Osteocyte (in vitro differentiated cells): ENCODE measurements around the gene NLE1. TPM values are rescaled to one million over a fixed set of nuclear protein-coding genes. Genes with fewer than 3 reads are reported as not detected.

Experiments
- DNase-seq: peaks from one replicate; pipeline ENCODE4 v3.0.0; 2021; ENCODE audit warnings: mixed read lengths; ENCODE audit not compliant: unreplicated experiment; ENCODE audit errors: extremely low spot score
- H3K27ac Mint-ChIP-seq: one replicate; pipeline ENCODE4 v1.8.0; 2021; ENCODE audit warnings: mild to moderate bottlenecking, mixed read lengths; ENCODE audit not compliant: unreplicated experiment
- H3K27me3 Mint-ChIP-seq: one replicate; pipeline ENCODE4 v1.8.0; 2021; ENCODE audit warnings: mixed read lengths; ENCODE audit not compliant: unreplicated experiment
- H3K36me3 Mint-ChIP-seq: one replicate; pipeline ENCODE4 v1.8.0; 2021; ENCODE audit warnings: mixed read lengths; ENCODE audit not compliant: unreplicated experiment
- H3K4me1 Mint-ChIP-seq: one replicate; pipeline ENCODE4 v1.8.0; 2021; ENCODE audit warnings: mixed read lengths; ENCODE audit not compliant: unreplicated experiment
- H3K4me3 Mint-ChIP-seq: one replicate; pipeline ENCODE4 v1.8.0; 2021; ENCODE audit warnings: mild to moderate bottlenecking, moderate library complexity, mixed read lengths; ENCODE audit not compliant: unreplicated experiment
- H3K9me3 Mint-ChIP-seq: one replicate; pipeline ENCODE4 v1.8.0; 2021; ENCODE audit warnings: mixed read lengths; ENCODE audit not compliant: unreplicated experiment
- total RNA-seq: library from RNA; stranded (reverse); gene quantifications from 2 replicates; pipeline ENCODE4 v1.2.1, GENCODE V29; 2021
- TF ChIP-seq, protein P1 (sequence below): fragments of 200-600 bp; sonication (generic); IDR thresholded peaks from 2 replicates; pipeline ENCODE4 v1.5.0; 2021; ENCODE audit warnings: antibody characterized with exemption, mild to moderate bottlenecking, moderate library complexity

The NLE1 gene
- total RNA-seq, 1 donor from 2014 or later = 10.7 TPM

DNA sequence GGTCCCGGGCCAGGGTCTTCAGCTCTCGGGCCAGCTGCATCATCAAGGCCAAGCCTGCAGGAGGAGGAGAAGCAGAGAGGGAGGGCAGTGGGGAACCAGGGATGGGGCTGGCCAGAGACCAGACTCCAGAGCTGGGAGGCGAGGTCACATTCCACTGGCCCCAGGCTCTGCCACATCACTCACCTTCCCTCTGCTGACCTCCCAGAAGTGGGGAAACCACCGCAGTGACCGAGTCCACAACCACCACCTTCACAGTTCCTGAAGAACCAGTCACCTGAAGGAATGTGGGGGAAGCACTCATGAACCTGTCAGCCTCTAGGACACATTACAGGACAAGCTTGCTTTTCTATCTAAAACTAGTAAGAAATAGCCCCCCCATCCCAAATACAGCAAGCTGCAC lies 38.8 kb downstream of the NLE1 start:
- Mint-ChIP-seq H3K27ac (no peak overlapping the region), H3K27me3 (no peaks in the 10 kb centered on the region), H3K4me3 (no peak overlapping the region), H3K36me3 (peaks cover 33% of the 10 kb centered on the region), H3K4me1 (no peaks in the 10 kb centered on the region), H3K9me3 (no peaks in the 10 kb centered on the region)
- DNase-seq = no peak
- TF ChIP-seq, protein P1, sequence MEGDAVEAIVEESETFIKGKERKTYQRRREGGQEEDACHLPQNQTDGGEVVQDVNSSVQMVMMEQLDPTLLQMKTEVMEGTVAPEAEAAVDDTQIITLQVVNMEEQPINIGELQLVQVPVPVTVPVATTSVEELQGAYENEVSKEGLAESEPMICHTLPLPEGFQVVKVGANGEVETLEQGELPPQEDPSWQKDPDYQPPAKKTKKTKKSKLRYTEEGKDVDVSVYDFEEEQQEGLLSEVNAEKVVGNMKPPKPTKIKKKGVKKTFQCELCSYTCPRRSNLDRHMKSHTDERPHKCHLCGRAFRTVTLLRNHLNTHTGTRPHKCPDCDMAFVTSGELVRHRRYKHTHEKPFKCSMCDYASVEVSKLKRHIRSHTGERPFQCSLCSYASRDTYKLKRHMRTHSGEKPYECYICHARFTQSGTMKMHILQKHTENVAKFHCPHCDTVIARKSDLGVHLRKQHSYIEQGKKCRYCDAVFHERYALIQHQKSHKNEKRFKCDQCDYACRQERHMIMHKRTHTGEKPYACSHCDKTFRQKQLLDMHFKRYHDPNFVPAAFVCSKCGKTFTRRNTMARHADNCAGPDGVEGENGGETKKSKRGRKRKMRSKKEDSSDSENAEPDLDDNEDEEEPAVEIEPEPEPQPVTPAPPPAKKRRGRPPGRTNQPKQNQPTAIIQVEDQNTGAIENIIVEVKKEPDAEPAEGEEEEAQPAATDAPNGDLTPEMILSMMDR = no peak

DNA sequence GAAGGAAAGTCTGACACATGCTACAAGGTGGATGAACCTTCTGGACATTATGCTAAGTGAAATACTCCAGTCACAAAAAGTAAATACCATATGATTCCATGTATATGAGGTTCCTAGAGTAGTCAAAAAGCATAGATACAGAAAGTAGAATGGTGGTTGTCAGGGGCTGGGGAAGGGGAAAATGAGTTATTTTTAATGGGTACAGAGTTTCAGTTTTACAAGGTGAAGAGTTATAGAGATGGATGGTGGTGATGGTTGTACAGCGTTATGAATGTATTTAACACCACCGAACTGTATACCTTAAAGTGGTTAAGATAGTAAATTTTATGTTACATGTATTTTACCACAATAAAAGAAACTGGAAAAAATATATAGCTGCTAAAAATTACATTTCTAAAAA lies 40.4 kb downstream of the NLE1 start:
- Mint-ChIP-seq H3K9me3 (no peaks in the 10 kb centered on the region), H3K27ac (no peak overlapping the region), H3K36me3 (peaks cover 33% of the 10 kb centered on the region), H3K4me3 (no peak overlapping the region), H3K4me1 (no peaks in the 10 kb centered on the region), H3K27me3 (no peaks in the 10 kb centered on the region)
- no peak for DNase-seq
- TF ChIP-seq, protein P1 = no peak

DNA sequence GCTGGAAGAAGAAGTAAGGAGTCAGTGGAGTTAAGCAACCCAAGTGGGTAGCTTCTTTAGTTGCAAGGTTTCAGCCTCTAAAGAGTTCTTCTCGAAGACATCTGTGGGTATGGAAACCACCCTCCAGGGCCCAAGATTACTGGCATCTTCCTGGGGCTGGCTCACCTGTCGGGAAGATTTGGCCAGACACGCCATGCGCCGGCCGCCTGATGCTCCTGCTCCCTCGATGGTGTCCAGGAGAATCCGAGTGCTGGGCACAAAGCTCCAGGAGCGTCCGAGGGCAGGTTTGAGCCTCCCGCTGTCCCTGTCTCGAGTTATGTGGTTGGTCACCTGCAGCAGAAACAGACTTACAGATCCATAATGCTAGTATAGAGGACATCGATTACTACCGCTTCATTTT lies 41.1 kb downstream of the NLE1 start:
- Mint-ChIP-seq H3K4me1 (no peaks in the 10 kb centered on the region), H3K27me3 (no peaks in the 10 kb centered on the region), H3K36me3 (peaks cover 26% of the 10 kb centered on the region), H3K27ac (no peak overlapping the region), H3K9me3 (no peaks in the 10 kb centered on the region), H3K4me3 (no peak overlapping the region)
- TF ChIP-seq, protein P1 = no peak
- no peak for DNase-seq

DNA sequence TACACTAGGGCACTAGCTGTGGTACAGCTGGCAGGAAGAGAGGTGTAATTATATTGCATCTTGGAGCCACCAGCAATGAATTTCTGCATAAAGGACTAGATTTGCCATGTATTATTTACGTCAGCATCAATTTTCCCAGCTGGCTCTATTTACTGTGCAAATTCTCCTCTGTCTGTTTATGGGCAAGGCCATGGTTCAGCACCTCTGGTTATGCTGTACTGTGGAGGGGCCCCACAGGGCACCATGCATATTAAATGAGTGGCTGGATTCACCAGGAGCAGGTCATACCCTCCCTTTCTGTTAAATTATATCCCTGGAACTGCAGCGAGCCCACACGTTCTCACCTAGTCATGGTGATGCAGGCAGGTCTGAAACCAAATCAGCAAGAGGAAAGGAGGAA lies 42.2 kb downstream of the NLE1 start:
- no peaks in the 10 kb centered on the region for H3K27me3 Mint-ChIP-seq
- H3K4me1 Mint-ChIP-seq = peaks cover 1% of the 10 kb centered on the region
- no peak for DNase-seq
- H3K4me3 Mint-ChIP-seq = no peak overlapping the region
- no peak overlapping the region for H3K27ac Mint-ChIP-seq
- TF ChIP-seq, protein P1 = no peak
- peaks cover 18% of the 10 kb centered on the region for H3K36me3 Mint-ChIP-seq
- H3K9me3 Mint-ChIP-seq = no peaks in the 10 kb centered on the region

DNA sequence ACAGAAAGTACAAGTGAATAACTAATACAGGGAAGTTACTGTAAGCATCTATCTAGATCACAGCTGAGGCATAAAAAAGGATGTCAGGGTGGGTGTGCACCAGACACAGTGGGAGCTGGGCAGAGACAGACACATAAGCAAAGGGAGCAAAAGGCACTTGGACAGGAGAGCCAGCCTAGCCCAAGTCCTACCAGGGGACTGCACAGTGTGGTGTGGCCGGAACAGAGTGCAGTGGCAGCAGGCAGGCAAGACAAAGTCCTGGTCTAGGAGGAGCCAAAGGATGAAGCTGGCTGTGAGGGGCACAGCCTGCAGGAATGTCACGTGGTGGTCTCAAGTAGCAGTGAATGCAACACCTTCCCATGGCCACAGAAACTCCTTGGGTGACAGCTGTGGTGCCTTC lies 44.3 kb downstream of the NLE1 start:
- TF ChIP-seq, protein P1 = no peak
- Mint-ChIP-seq H3K27me3 (no peaks in the 10 kb centered on the region), H3K4me1 (peaks cover 2% of the 10 kb centered on the region), H3K9me3 (no peaks in the 10 kb centered on the region), H3K4me3 (no peak overlapping the region), H3K27ac (no peak overlapping the region), H3K36me3 (peaks cover 15% of the 10 kb centered on the region)
- peak; percentile 68 for DNase-seq
